IgD-negative memory B cell (primary cell): Measurements from ENCODE around the gene SNAP29. TPM values are rescaled to one million over a fixed set of nuclear protein-coding genes. Genes with fewer than 3 reads are reported as not detected.
A peak's percentile ranks its signal among the peaks of the same experiment; 100 is the strongest.

ENCODE experiments used
- H3K27ac Mint-ChIP-seq, 3 donors: one replicate each; pipeline ENCODE4 v1.8.0; 2020 to 2022; ENCODE audit warnings: mild to moderate bottlenecking in 3 of 3, mixed read lengths in 3 of 3, moderate library complexity in 1 of 3
- H3K27me3 Mint-ChIP-seq: one replicate; pipeline ENCODE4 v1.8.0; 2021; ENCODE audit warnings: mixed read lengths
- H3K36me3 Mint-ChIP-seq: one replicate; pipeline ENCODE4 v1.8.0; 2020; ENCODE audit warnings: mild to moderate bottlenecking, mixed read lengths
- H3K4me1 Mint-ChIP-seq, 3 donors: one replicate each; pipeline ENCODE4 v1.8.0; 2020 to 2022; ENCODE audit warnings: mixed read lengths in 3 of 3, mild to moderate bottlenecking in 1 of 3
- H3K4me3 Mint-ChIP-seq, 4 donors: one replicate each; pipeline ENCODE4 v1.8.0; 2020 to 2022; ENCODE audit warnings: mild to moderate bottlenecking in 4 of 4, mixed read lengths in 4 of 4, moderate library complexity in 3 of 4
- H3K9me3 Mint-ChIP-seq, 3 donors: one replicate each; pipeline ENCODE4 v1.8.0; 2020 to 2021; ENCODE audit warnings: mixed read lengths in 3 of 3, mild to moderate bottlenecking in 1 of 3
- polyA plus RNA-seq: library from polyadenylated mRNA; unstranded; fragments of 300-500 nt; fragmentation: Illumina TruSeq; gene quantifications from one replicate; pipeline ENCODE4 v1.2.3, GENCODE V29; 2021

SNAP29 gene
- polyA plus RNA-seq, 1 donor from 2014 or later, result 23.0 TPM

GRCh38 chr22:20868025-20868962 lies 9.5 kb downstream of the SNAP29 start:
- H3K9me3 Mint-ChIP-seq, result peaks cover 0 to 2% (median 0%) of the 10 kb centered on the region in 3 donors
- peaks cover 11% of the 10 kb centered on the region for H3K36me3 Mint-ChIP-seq
- H3K4me1 Mint-ChIP-seq, result peaks cover 1 to 5% (median 4%) of the 10 kb centered on the region in 3 donors
- no peak overlapping the region for H3K27ac Mint-ChIP-seq
- H3K27me3 Mint-ChIP-seq, result no peaks in the 10 kb centered on the region
- H3K4me3 Mint-ChIP-seq, result no peak overlapping the region

GRCh38 chr22:20869234-20869633 lies 10.4 kb downstream of the SNAP29 start:
- Mint-ChIP-seq H3K9me3 (peaks cover 0 to 2% (median 0%) of the 10 kb centered on the region in 3 donors), H3K36me3 (peaks cover 7% of the 10 kb centered on the region), H3K4me1 (peaks cover 0 to 1% (median 0%) of the 10 kb centered on the region in 3 donors), H3K4me3 (no peak overlapping the region), H3K27ac (no peak overlapping the region), H3K27me3 (no peaks in the 10 kb centered on the region)

- Mint-ChIP-seq H3K27me3 (no peaks in the 10 kb centered on the region), H3K27ac (no peak overlapping the region), H3K9me3 (peaks cover 0 to 2% (median 0%) of the 10 kb centered on the region in 3 donors), H3K4me3 (no peak overlapping the region), H3K36me3 (peaks cover 8% of the 10 kb centered on the region), H3K4me1 (peaks cover 0 to 1% (median 0%) of the 10 kb centered on the region in 3 donors)
Measured at GRCh38 chr22:20873214-20873613, 14.4 kb downstream of the SNAP29 start.

GRCh38 chr22:20875296-20875695 lies 16.5 kb downstream of the SNAP29 start:
- Mint-ChIP-seq H3K4me1 (no peaks in the 10 kb centered on the region), H3K36me3 (peaks cover 4% of the 10 kb centered on the region), H3K9me3 (no peaks in the 10 kb centered on the region), H3K4me3 (no peak overlapping the region), H3K27ac (no peak overlapping the region), H3K27me3 (no peaks in the 10 kb centered on the region)

- Mint-ChIP-seq H3K27me3 (no peaks in the 10 kb centered on the region), H3K9me3 (no peaks in the 10 kb centered on the region), H3K27ac (no peak overlapping the region), H3K4me3 (no peak overlapping the region), H3K36me3 (peaks cover 6% of the 10 kb centered on the region), H3K4me1 (no peaks in the 10 kb centered on the region)
Measured at GRCh38 chr22:20877715-20878114, 18.9 kb downstream of the SNAP29 start.

- Mint-ChIP-seq H3K36me3 (peaks cover 3% of the 10 kb centered on the region), H3K27me3 (no peaks in the 10 kb centered on the region), H3K27ac (no peak overlapping the region), H3K9me3 (no peaks in the 10 kb centered on the region), H3K4me3 (no peak overlapping the region), H3K4me1 (no peaks in the 10 kb centered on the region)
Measured at GRCh38 chr22:20881231-20881630, 22.4 kb downstream of the SNAP29 start.

- Mint-ChIP-seq H3K36me3 (peaks cover 3% of the 10 kb centered on the region), H3K9me3 (no peaks in the 10 kb centered on the region), H3K27ac (no peak overlapping the region), H3K4me3 (no peak overlapping the region), H3K27me3 (no peaks in the 10 kb centered on the region), H3K4me1 (no peaks in the 10 kb centered on the region)
Measured at GRCh38 chr22:20881869-20882815, 23.3 kb downstream of the SNAP29 start.

GRCh38 chr22:20882855-20883254 lies 24.0 kb downstream of the SNAP29 start:
- peak overlapping the region in 1 of 3 donors; percentile 6 for H3K27ac Mint-ChIP-seq
- H3K36me3 Mint-ChIP-seq, result peaks cover 3% of the 10 kb centered on the region
- H3K9me3 Mint-ChIP-seq, result no peaks in the 10 kb centered on the region
- H3K4me3 Mint-ChIP-seq, result no peak overlapping the region
- H3K4me1 Mint-ChIP-seq, result no peaks in the 10 kb centered on the region
- no peaks in the 10 kb centered on the region for H3K27me3 Mint-ChIP-seq

- H3K4me3 Mint-ChIP-seq, result no peak overlapping the region
- peaks cover 6% of the 10 kb centered on the region for H3K36me3 Mint-ChIP-seq
- H3K9me3 Mint-ChIP-seq, result no peaks in the 10 kb centered on the region
- H3K27ac Mint-ChIP-seq, result no peak overlapping the region
- H3K4me1 Mint-ChIP-seq, result no peaks in the 10 kb centered on the region
- H3K27me3 Mint-ChIP-seq, result no peaks in the 10 kb centered on the region
Measured at GRCh38 chr22:20884454-20884853, 25.6 kb downstream of the SNAP29 start.

- Mint-ChIP-seq H3K9me3 (no peaks in the 10 kb centered on the region), H3K36me3 (peaks cover 10% of the 10 kb centered on the region), H3K27me3 (no peaks in the 10 kb centered on the region), H3K4me3 (no peak overlapping the region), H3K4me1 (no peaks in the 10 kb centered on the region), H3K27ac (no peak overlapping the region)
Measured at GRCh38 chr22:20885017-20885556, 26.3 kb downstream of the SNAP29 start.

- Mint-ChIP-seq H3K4me1 (no peaks in the 10 kb centered on the region), H3K9me3 (no peaks in the 10 kb centered on the region), H3K4me3 (no peak overlapping the region), H3K27me3 (no peaks in the 10 kb centered on the region), H3K36me3 (peaks cover 8% of the 10 kb centered on the region), H3K27ac (no peak overlapping the region)
Measured at GRCh38 chr22:20885557-20886323, 26.9 kb downstream of the SNAP29 start.

- H3K27me3 Mint-ChIP-seq, result no peaks in the 10 kb centered on the region
- H3K4me3 Mint-ChIP-seq, result no peak overlapping the region
- peak overlapping the region in 1 of 3 donors; percentile 3 for H3K27ac Mint-ChIP-seq
- H3K36me3 Mint-ChIP-seq, result peaks cover 8% of the 10 kb centered on the region
- no peaks in the 10 kb centered on the region for H3K4me1 Mint-ChIP-seq
- no peaks in the 10 kb centered on the region for H3K9me3 Mint-ChIP-seq
Measured at GRCh38 chr22:20887375-20887774, 28.6 kb downstream of the SNAP29 start.

GRCh38 chr22:20889025-20889704 lies 30.4 kb downstream of the SNAP29 start:
- H3K27ac Mint-ChIP-seq, result no peak overlapping the region
- no peaks in the 10 kb centered on the region for H3K9me3 Mint-ChIP-seq
- H3K27me3 Mint-ChIP-seq, result no peaks in the 10 kb centered on the region
- no peak overlapping the region for H3K4me3 Mint-ChIP-seq
- H3K4me1 Mint-ChIP-seq, result no peaks in the 10 kb centered on the region
- peaks cover 8% of the 10 kb centered on the region for H3K36me3 Mint-ChIP-seq
